ENCODE results near the gene CCDC57. TPM values are rescaled to one million over a fixed set of nuclear protein-coding genes. Genes with fewer than 3 reads are reported as not detected.

The CCDC57 gene
- total RNA-seq, 2 donors from 2014 or later, result 57.6 to 62.8 TPM

GRCh38 chr17:82242698-82242976 is 30.0 kb upstream of the CCDC57 start:
- intact Hi-C loops (cut with DNase I), result no loop called here
- TF ChIP-seq CTCF (IDR thresholded peaks at IDR 0.05) (no peak), POLR2A (IDR thresholded peaks at IDR 0.05) (no peak), POLR2AphosphoS5 (IDR thresholded peaks at IDR 0.05) (no peak)
- Histone ChIP-seq H3K36me3 (peaks cover 11 to 20% of the 10 kb centered on the region in 2 donors), H3K9me3 (no peaks in the 10 kb centered on the region), H3K27me3 (replicated peaks; ENCODE audit: insufficient read depth) (no peaks in the 10 kb centered on the region), H3K4me1 (replicated peaks) (peaks cover 60% of the 10 kb centered on the region), H3K27ac (peak overlapping the region; percentile 77 to 80), H3K4me3 (no peak overlapping the region)
- WGBS, result 33% methylated on average over 24 of the region's 24 CpGs
- DNase-seq (ENCODE audit: low spot score), result no peak

GRCh38 chr17:82241926-82242697 is 29.5 kb upstream of the CCDC57 start:
- peak overlapping the region; percentile 77 to 80 for H3K27ac ChIP-seq
- TF ChIP-seq CTCF (IDR thresholded peaks at IDR 0.05) (no peak), POLR2A (IDR thresholded peaks at IDR 0.05) (no peak), POLR2AphosphoS5 (IDR thresholded peaks at IDR 0.05) (no peak)
- H3K36me3 ChIP-seq, result peaks cover 11 to 19% of the 10 kb centered on the region in 2 donors
- WGBS, result 14% methylated on average over 20 of the region's 20 CpGs
- H3K4me1 ChIP-seq (replicated peaks), result peaks cover 56% of the 10 kb centered on the region
- DNase-seq (ENCODE audit: low spot score), result no peak
- intact Hi-C loops (cut with DNase I), result no loop called here
- H3K4me3 ChIP-seq, result no peak overlapping the region
- no peaks in the 10 kb centered on the region for H3K9me3 ChIP-seq
- no peaks in the 10 kb centered on the region for H3K27me3 ChIP-seq (replicated peaks; ENCODE audit: insufficient read depth)

GRCh38 chr17:82241183-82241925 is 28.7 kb upstream of the CCDC57 start:
- DNase-seq (ENCODE audit: low spot score), result peak; percentile 66
- no peak for TF ChIP-seq POLR2A (IDR thresholded peaks at IDR 0.05)
- TF ChIP-seq POLR2AphosphoS5 (IDR thresholded peaks at IDR 0.05), result no peak
- no peak for TF ChIP-seq CTCF (IDR thresholded peaks at IDR 0.05)
- intact Hi-C loops (cut with DNase I), result no loop called here
- Histone ChIP-seq H3K9me3 (no peaks in the 10 kb centered on the region), H3K4me1 (replicated peaks) (peaks cover 53% of the 10 kb centered on the region), H3K27ac (peak overlapping the region; percentile 77 to 80), H3K36me3 (peaks cover 11 to 18% of the 10 kb centered on the region in 2 donors), H3K4me3 (no peak overlapping the region), H3K27me3 (replicated peaks; ENCODE audit: insufficient read depth) (no peaks in the 10 kb centered on the region)
- WGBS, result 36% methylated on average over 23 of the region's 27 CpGs

GRCh38 chr17:82240506-82241182 is 28.0 kb upstream of the CCDC57 start:
- Histone ChIP-seq H3K9me3 (no peaks in the 10 kb centered on the region), H3K27me3 (replicated peaks; ENCODE audit: insufficient read depth) (no peaks in the 10 kb centered on the region), H3K4me3 (no peak overlapping the region), H3K4me1 (replicated peaks) (peaks cover 59% of the 10 kb centered on the region), H3K27ac (peak overlapping the region; percentile 77 to 80), H3K36me3 (peaks cover 11% of the 10 kb centered on the region in 2 donors)
- intact Hi-C loops (cut with DNase I), result no loop called here
- 78% methylated on average over 17 of the region's 20 CpGs for WGBS
- DNase-seq (ENCODE audit: low spot score), result no peak
- no peak for TF ChIP-seq POLR2A (IDR thresholded peaks at IDR 0.05)
- no peak for TF ChIP-seq POLR2AphosphoS5 (IDR thresholded peaks at IDR 0.05)
- TF ChIP-seq CTCF (IDR thresholded peaks at IDR 0.05), result no peak
